HepG2 (cell line): ENCODE measurements around the gene UQCR11. TPM values are rescaled to one million over a fixed set of nuclear protein-coding genes. Genes with fewer than 3 reads are reported as not detected.
A peak's percentile ranks its signal among the peaks of the same experiment; 100 is the strongest.

Source experiments
- FOSL1 ChIP-seq: sonication (generic); formaldehyde crosslinking; IDR thresholded peaks from 2 replicates; pipeline ENCODE4 v1.9.0; 2021; ENCODE audit warnings: missing genetic modification reagents, borderline replicate concordance
- HNRNPLL ChIP-seq: fragments of 200-400 bp; formaldehyde crosslinking; IDR thresholded peaks from 2 replicates; pipeline ENCODE4 v1.6.1; 2017; ENCODE audit warnings: mild to moderate bottlenecking, low read depth, low read length; ENCODE audit not compliant: poor library complexity, severe bottlenecking
- IKZF4 ChIP-seq: sonication (generic); formaldehyde crosslinking; IDR thresholded peaks from 2 replicates; pipeline ENCODE4 v1.5.1; 2020; ENCODE audit warnings: borderline replicate concordance, mild to moderate bottlenecking, low read depth, missing genetic modification reagents; ENCODE audit errors: not compliant biosample characterization
- ISL2 ChIP-seq: sonication (generic); formaldehyde crosslinking; IDR thresholded peaks from 2 replicates; pipeline ENCODE4 v1.5.0; 2020; ENCODE audit warnings: missing genetic modification reagents
- KDM3A ChIP-seq: IDR thresholded peaks from 2 replicates; pipeline ENCODE4 v1.6.1; 2018; ENCODE audit warnings: low read depth, missing compliant biosample characterization
- KMT2A ChIP-seq: sonication (generic); formaldehyde crosslinking; IDR thresholded peaks from 2 replicates; pipeline ENCODE4 v1.4.0; 2020; ENCODE audit warnings: missing genetic modification reagents
- LRRFIP1 ChIP-seq: sonication (generic); formaldehyde crosslinking; conservative IDR thresholded peaks from 2 replicates; pipeline ENCODE4 v1.4.0; 2020; ENCODE audit warnings: missing genetic modification reagents
- MAFF ChIP-seq: IDR thresholded peaks from 2 replicates; pipeline ENCODE4 v1.6.1; 2011; ENCODE audit warnings: low read depth, low read length, improper control_type of control experiment
- MNT ChIP-seq: fragments of 450-650 bp; IDR thresholded peaks from 2 replicates; pipeline ENCODE4 v1.6.1; 2016
- NFRKB ChIP-seq: fragments of 450-650 bp; IDR thresholded peaks from 2 replicates; pipeline ENCODE4 v1.6.1; 2017
- SMC3 ChIP-seq: IDR thresholded peaks from 2 replicates; pipeline ENCODE4 v1.6.1; 2011; ENCODE audit warnings: low read length, improper control_type of control experiment
- SNAPC2 ChIP-seq: sonication (generic); formaldehyde crosslinking; IDR thresholded peaks from 2 replicates; pipeline ENCODE4 v1.8.1; 2022; ENCODE audit warnings: mild to moderate bottlenecking, missing genetic modification reagents
- TAF15 ChIP-seq: fragments of 200-400 bp; formaldehyde crosslinking; IDR thresholded peaks from one replicate; pipeline ENCODE4 v1.6.1; 2018; ENCODE audit warnings: mild to moderate bottlenecking, low read depth, low read length; ENCODE audit not compliant: poor library complexity, severe bottlenecking
- ZBTB34 ChIP-seq: sonication (generic); formaldehyde crosslinking; IDR thresholded peaks from 2 replicates; pipeline ENCODE4 v1.8.0; 2022; ENCODE audit warnings: mild to moderate bottlenecking, missing genetic modification reagents
- ZHX2 ChIP-seq, 2 experiments: sonication (generic) in 1 of 2; formaldehyde crosslinking in 1 of 2; IDR thresholded peaks; 2 replicates each; pipeline versions ENCODE4 v1.6.1 to v1.9.0; 2014 to 2022; ENCODE audit warnings: antibody characterized with exemption in 1 of 2, borderline replicate concordance in 1 of 2, inconsistent platforms in 1 of 2, low read depth in 1 of 2, missing genetic modification reagents in 1 of 2
- ZNF121 ChIP-seq: sonication (generic); formaldehyde crosslinking; IDR thresholded peaks from 2 replicates; pipeline ENCODE4 v1.5.0; 2020; ENCODE audit warnings: mild to moderate bottlenecking, missing genetic modification reagents
- ZNF224 ChIP-seq: sonication (generic); formaldehyde crosslinking; IDR thresholded peaks from 2 replicates; pipeline ENCODE4 v1.5.0; 2020; ENCODE audit warnings: mild to moderate bottlenecking, missing genetic modification reagents
- ZNF83 ChIP-seq: sonication (generic); formaldehyde crosslinking; IDR thresholded peaks from 2 replicates; pipeline ENCODE4 v1.4.0; 2020; ENCODE audit warnings: missing genetic modification reagents, mild to moderate bottlenecking, borderline replicate concordance
- polyA plus RNA-seq, 8 experiments: library from polyadenylated mRNA; depleted of rRNA in 3 of 8; stranded (reverse) in 7 of 8; unstranded in 1 of 8; fragments of >200 nt; fragmentation: Illumina TruSeq in 4 of 8; extraction: Trizol in 4 of 8; gene quantifications; 2 replicates each; pipeline versions ENCODE4 v1.2.1 to v1.2.3, GENCODE V29; 2011 to 2016; ENCODE audit warnings: low read depth in 4 of 8, missing spikeins in 1 of 8, mixed read lengths in 1 of 8; ENCODE audit not compliant: insufficient read depth in 1 of 8
- total RNA-seq, 5 experiments: library from RNA; depleted of rRNA; stranded (reverse); fragments of >200 nt; fragmentation: Illumina TruSeq; extraction: Trizol; gene quantifications; 2 replicates each; pipeline ENCODE4 v1.2.3, GENCODE V29; 2016; ENCODE audit warnings: low read depth in 1 of 5

Gene UQCR11
- total and polyA plus RNA-seq, 2 of the 13 experiments (the other 11 are each of a cell fraction or from before 2014, with no cell fraction given) = 125 to 214 TPM

GRCh38 chr19:1592024-1592754 lies 13.1 kb downstream of the UQCR11 start (continued):
- no peak for TF ChIP-seq LRRFIP1 (CRISPR knock-in tag)
- TF ChIP-seq MAFF = no peak
- no peak; the same call in 1 of the 2 replicates for TF ChIP-seq ISL2 (CRISPR knock-in tag)
- TF ChIP-seq NFRKB = no peak
- TF ChIP-seq KDM3A = no peak
- no peak for TF ChIP-seq ZNF224 (CRISPR knock-in tag)
- no peak for TF ChIP-seq FOSL1 (CRISPR knock-in tag)
- TF ChIP-seq SMC3 = no peak
- no peak for TF ChIP-seq KMT2A
- TF ChIP-seq MNT = peak; percentile 45; the same call in 1 of the 2 replicates
- peak; percentile 63 for TF ChIP-seq IKZF4
- no peak for TF ChIP-seq TAF15
- TF ChIP-seq HNRNPLL = no peak
- TF ChIP-seq SNAPC2 (CRISPR knock-in tag) = no peak
- TF ChIP-seq ZNF83 = no peak
- TF ChIP-seq ZHX2 (IDR thresholded peaks at IDR 0.05; ENCODE audit: low read depth) = no peak
- TF ChIP-seq ZHX2 (CRISPR knock-in tag; IDR thresholded peaks at IDR 0.05; ENCODE audit: borderline replicate concordance) = no peak
- TF ChIP-seq ZNF121 (CRISPR knock-in tag) = no peak; the same call in 1 of the 2 replicates
- TF ChIP-seq ZBTB34 (CRISPR knock-in tag) = no peak
